GM12801 (cell line): ENCODE measurements around the gene COPG1.

Experiments used
- CTCF ChIP-seq: IDR thresholded peaks from one replicate; pipeline ENCODE4 v1.5.1; 2011; ENCODE audit warnings: control low read depth; ENCODE audit not compliant: insufficient read length; ENCODE audit errors: extremely low read depth

Gene COPG1

GRCh38 chr3:129318921-129319320 is 69.5 kb downstream of the COPG1 start:
- TF ChIP-seq CTCF = no peak

DNA sequence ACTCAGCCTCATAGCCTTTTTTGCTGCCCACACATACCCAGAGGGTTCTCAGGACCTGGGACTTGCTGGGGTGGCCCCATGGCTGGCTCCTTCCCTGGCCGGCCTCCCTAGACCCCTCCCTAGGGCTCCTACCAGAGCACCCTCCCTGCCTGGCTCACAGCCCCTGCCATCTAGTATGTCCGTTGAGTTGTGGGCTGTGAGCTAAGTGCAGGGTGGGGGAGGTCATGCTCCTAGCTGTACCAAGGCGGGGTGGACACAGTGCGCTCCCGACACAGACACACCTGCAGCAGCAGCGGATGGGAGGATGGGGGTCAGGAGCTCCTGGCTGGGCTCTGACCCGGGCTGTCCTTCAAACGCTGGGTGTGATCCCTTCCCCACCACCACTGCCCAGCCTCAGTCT is 70.9 kb downstream of the COPG1 start:
- TF ChIP-seq CTCF = no peak

GRCh38 chr3:129320825-129321487 is 71.5 kb downstream of the COPG1 start:
- no peak for TF ChIP-seq CTCF

DNA sequence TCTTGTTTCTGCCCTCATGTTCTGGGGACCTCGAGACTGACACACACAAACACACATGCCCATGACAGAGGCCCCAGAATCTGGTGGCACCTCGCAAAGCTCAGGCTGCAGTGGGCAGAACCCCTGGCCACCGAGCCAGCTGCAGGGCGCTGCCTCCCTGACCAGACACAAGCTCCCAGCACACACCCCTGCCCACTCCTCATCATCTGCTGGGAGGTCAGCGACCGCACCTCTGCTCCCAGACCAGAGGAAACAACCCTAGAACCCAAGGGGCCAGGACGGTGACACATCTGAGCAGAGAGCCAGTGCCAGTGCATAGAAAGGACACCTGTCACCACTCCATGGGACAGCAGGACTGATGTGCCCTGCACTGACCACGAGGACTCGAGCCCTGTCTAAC is 72.5 kb downstream of the COPG1 start:
- TF ChIP-seq CTCF = no peak

GRCh38 chr3:129323651-129324294 is 74.4 kb downstream of the COPG1 start:
- no peak for TF ChIP-seq CTCF

- no peak for TF ChIP-seq CTCF
Observed at GRCh38 chr3:129324855-129325254, 75.4 kb downstream of the COPG1 start.

- no peak for TF ChIP-seq CTCF
Observed at GRCh38 chr3:129325383-129325782, 76.0 kb downstream of the COPG1 start.
